Activated naive CD4-positive, alpha-beta T cell treated with anti-CD3 and anti-CD28 coated beads, Interleukin-2, amount 50 U/mL, for 24 hours (primary cell): ENCODE measurements around the gene PLPPR5.

Experiments
- H3K27ac Mint-ChIP-seq: one replicate; pipeline ENCODE4 v1.8.0; 2021; ENCODE audit warnings: mild to moderate bottlenecking, mixed read lengths
- H3K27me3 Mint-ChIP-seq: one replicate; pipeline ENCODE4 v1.8.0; 2021; ENCODE audit warnings: mixed read lengths
- H3K36me3 Mint-ChIP-seq: one replicate; pipeline ENCODE4 v1.8.0; 2021; ENCODE audit warnings: mixed read lengths
- H3K4me1 Mint-ChIP-seq: one replicate; pipeline ENCODE4 v1.8.0; 2021; ENCODE audit warnings: mixed read lengths
- H3K4me3 Mint-ChIP-seq: one replicate; pipeline ENCODE4 v1.8.0; 2021; ENCODE audit warnings: mild to moderate bottlenecking, mixed read lengths
- H3K9me3 Mint-ChIP-seq: one replicate; pipeline ENCODE4 v1.8.0; 2021; ENCODE audit warnings: mixed read lengths

The PLPPR5 gene

GRCh38 chr1:98854137-98854536, 150.5 kb downstream of the PLPPR5 start:
- Mint-ChIP-seq H3K36me3 (no peaks in the 10 kb centered on the region), H3K27me3 (no peaks in the 10 kb centered on the region), H3K27ac (no peak overlapping the region), H3K4me1 (peaks cover 23% of the 10 kb centered on the region), H3K4me3 (no peak overlapping the region), H3K9me3 (no peaks in the 10 kb centered on the region)

- peak overlapping the region; percentile 6 for H3K4me3 Mint-ChIP-seq
- H3K9me3 Mint-ChIP-seq = no peaks in the 10 kb centered on the region
- H3K27me3 Mint-ChIP-seq = no peaks in the 10 kb centered on the region
- peak overlapping the region; percentile 56 for H3K27ac Mint-ChIP-seq
- H3K36me3 Mint-ChIP-seq = peaks cover 4% of the 10 kb centered on the region
- H3K4me1 Mint-ChIP-seq = peaks cover 31% of the 10 kb centered on the region
Measured at GRCh38 chr1:98849969-98850636, 154.6 kb downstream of the PLPPR5 start.

GRCh38 chr1:98842241-98842640, 162.4 kb downstream of the PLPPR5 start:
- Mint-ChIP-seq H3K4me1 (peaks cover 13% of the 10 kb centered on the region), H3K27me3 (no peaks in the 10 kb centered on the region), H3K9me3 (peaks cover 6% of the 10 kb centered on the region), H3K36me3 (peaks cover 5% of the 10 kb centered on the region), H3K4me3 (no peak overlapping the region), H3K27ac (no peak overlapping the region)
